HG02943 (cell line): ENCODE data around the gene CBR1.

Source experiments
- ATAC-seq: cut with Tn5 transposase; IDR thresholded peaks from one replicate; pipeline ENCODE4 v1.9.1; 2021; ENCODE audit warnings: mild to moderate bottlenecking, low read depth, moderate library complexity; ENCODE audit not compliant: unreplicated experiment

Gene CBR1

GRCh38 chr21:36109868-36110267 is 40.0 kb downstream of the CBR1 start:
- ATAC-seq, result no peak

- no peak for ATAC-seq
Observed at GRCh38 chr21:36111238-36111637, 41.4 kb downstream of the CBR1 start.

- no peak for ATAC-seq
Observed at GRCh38 chr21:36113647-36114428, 44.0 kb downstream of the CBR1 start.

GRCh38 chr21:36115138-36115730 is 45.4 kb downstream of the CBR1 start:
- ATAC-seq, result no peak

- no peak for ATAC-seq
Observed at GRCh38 chr21:36117286-36117741, 47.5 kb downstream of the CBR1 start.

GRCh38 chr21:36120304-36120888 is 50.6 kb downstream of the CBR1 start:
- ATAC-seq, result no peak
